ENCODE data around the gene AIFM3.

- no peak for TF ChIP-seq CTCF (IDR thresholded peaks at IDR 0.05; ENCODE audit: insufficient read depth, low read length, poor library complexity, severe bottlenecking)
- no peak for TF ChIP-seq EZH2phosphoT487 (conservative IDR thresholded peaks at IDR 0.05; ENCODE audit: low read length)
Measured at GRCh38 chr22:20948989-20949388, 18.1 kb upstream of the AIFM3 start.

Data from SU-DHL-6 (cell line).